NT2/D1 (cell line): ENCODE data around the gene TCERG1L.

ENCODE experiments used
- DNase-seq: peaks from one replicate; pipeline ENCODE4 v3.0.0-alpha.2; 2011; ENCODE audit warnings: low read depth, low spot score
- H3K27me3 ChIP-seq: 2 replicates; pipeline ENCODE4 v1.6.0; 2011; ENCODE audit warnings: mild to moderate bottlenecking; ENCODE audit not compliant: insufficient read length, insufficient read depth
- H3K36me3 ChIP-seq: 2 replicates; pipeline ENCODE4 v1.6.1; 2011; ENCODE audit warnings: mild to moderate bottlenecking, low read length, mixed read lengths; ENCODE audit not compliant: insufficient read depth, insufficient read length
- H3K4me1 ChIP-seq: 2 replicates; pipeline ENCODE4 v1.5.1; 2011; ENCODE audit not compliant: insufficient read depth, insufficient read length
- H3K4me3 ChIP-seq: 2 replicates; pipeline ENCODE4 v1.5.1; 2011; ENCODE audit warnings: low read depth; ENCODE audit not compliant: insufficient read length
- H3K9ac ChIP-seq: 2 replicates; pipeline ENCODE4 v1.6.0; 2011; ENCODE audit warnings: low read depth; ENCODE audit not compliant: insufficient read length
- H3K9me3 ChIP-seq: 2 replicates; pipeline ENCODE4 v1.5.1; 2011; ENCODE audit warnings: mild to moderate bottlenecking, low read length; ENCODE audit not compliant: insufficient read depth
- SUZ12 ChIP-seq: IDR thresholded peaks from 2 replicates; pipeline ENCODE4 v1.6.1; 2011; ENCODE audit not compliant: insufficient read length, insufficient read depth; ENCODE audit errors: extremely low read depth
- YY1 ChIP-seq: IDR thresholded peaks from 2 replicates; pipeline ENCODE4 v1.6.1; 2011; ENCODE audit not compliant: insufficient read length, insufficient read depth
- ZNF274 ChIP-seq: IDR thresholded peaks from 2 replicates; pipeline ENCODE4 v1.6.1; 2011; ENCODE audit warnings: mild to moderate bottlenecking, low read depth, low read length

The TCERG1L gene

DNA sequence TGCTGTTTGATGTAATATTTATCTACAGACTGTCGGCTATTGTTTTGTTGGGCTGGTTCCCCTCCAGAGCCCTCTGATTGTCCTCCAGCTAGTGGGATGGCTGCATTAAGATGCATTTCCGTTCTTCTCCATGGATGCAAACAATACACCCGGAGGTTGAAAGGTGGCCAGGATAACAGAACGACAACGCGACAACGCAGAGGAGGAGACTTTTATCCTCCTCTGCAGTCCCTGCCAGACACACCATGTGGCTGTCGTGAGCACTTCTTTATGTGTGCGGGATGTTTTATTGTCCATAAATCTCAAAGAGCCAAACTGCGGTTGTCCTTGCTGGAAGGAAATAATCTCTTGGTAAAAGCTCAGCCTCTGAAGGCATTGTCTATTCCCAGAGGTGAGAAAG lies 39.1 kb upstream of the TCERG1L start:
- DNase-seq = no peak
- Histone ChIP-seq H3K36me3 (no peaks in the 10 kb centered on the region), H3K9me3 (no peaks in the 10 kb centered on the region), H3K27me3 (peaks cover 11% of the 10 kb centered on the region), H3K4me1 (no peaks in the 10 kb centered on the region), H3K9ac (no peak overlapping the region), H3K4me3 (no peak overlapping the region)
- TF ChIP-seq YY1 = no peak
- TF ChIP-seq ZNF274 = no peak
- TF ChIP-seq SUZ12 = no peak

DNA sequence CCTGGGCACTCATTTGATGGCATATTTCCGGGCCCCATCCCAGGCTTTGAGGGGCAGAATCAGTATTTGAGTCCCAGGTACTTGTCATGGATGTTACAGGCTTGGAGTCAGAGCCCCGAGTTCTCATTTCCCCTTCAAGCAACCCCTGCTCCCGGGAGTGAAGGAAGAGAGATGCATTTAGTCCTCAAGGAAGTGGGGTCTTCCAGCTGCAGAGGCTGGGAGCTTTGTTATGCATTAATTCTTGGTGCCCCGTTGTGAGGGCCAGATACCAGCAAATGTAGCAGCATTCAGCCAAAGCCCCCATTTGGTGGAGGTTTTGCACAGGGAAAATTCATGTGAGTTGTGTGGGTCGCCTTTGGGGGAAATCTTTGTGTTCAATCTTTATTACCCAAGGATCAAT lies 38.7 kb upstream of the TCERG1L start:
- Histone ChIP-seq H3K36me3 (no peaks in the 10 kb centered on the region), H3K27me3 (peaks cover 11% of the 10 kb centered on the region), H3K9me3 (no peaks in the 10 kb centered on the region), H3K4me3 (no peak overlapping the region), H3K9ac (no peak overlapping the region), H3K4me1 (no peaks in the 10 kb centered on the region)
- DNase-seq = no peak
- TF ChIP-seq ZNF274 (no peak), YY1 (no peak), SUZ12 (no peak)

DNA sequence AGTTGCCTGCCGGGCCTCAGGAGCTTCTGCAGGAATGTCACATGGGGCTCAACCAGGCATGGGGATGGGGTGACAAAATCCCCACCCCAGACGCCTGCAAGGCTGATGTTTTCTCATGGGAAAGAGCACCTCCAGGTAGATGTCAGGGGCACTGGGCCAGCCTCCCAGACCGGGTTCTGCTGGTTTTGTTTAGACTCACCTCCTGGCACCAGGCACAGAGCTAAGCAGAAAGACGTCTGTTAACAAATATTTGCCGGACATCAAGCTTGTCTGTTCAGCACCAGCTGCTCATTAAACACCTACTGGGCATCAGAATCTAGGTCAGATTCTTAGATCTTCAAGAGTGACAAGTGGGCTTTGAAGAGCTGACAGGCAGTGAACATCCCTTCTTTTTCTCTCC lies 34.9 kb upstream of the TCERG1L start:
- H3K9ac ChIP-seq = no peak overlapping the region
- DNase-seq = no peak
- TF ChIP-seq ZNF274 (no peak), SUZ12 (no peak), YY1 (no peak)
- H3K27me3 ChIP-seq = peaks cover 11% of the 10 kb centered on the region
- no peaks in the 10 kb centered on the region for H3K4me1 ChIP-seq
- no peaks in the 10 kb centered on the region for H3K9me3 ChIP-seq
- H3K4me3 ChIP-seq = no peak overlapping the region
- no peaks in the 10 kb centered on the region for H3K36me3 ChIP-seq

DNA sequence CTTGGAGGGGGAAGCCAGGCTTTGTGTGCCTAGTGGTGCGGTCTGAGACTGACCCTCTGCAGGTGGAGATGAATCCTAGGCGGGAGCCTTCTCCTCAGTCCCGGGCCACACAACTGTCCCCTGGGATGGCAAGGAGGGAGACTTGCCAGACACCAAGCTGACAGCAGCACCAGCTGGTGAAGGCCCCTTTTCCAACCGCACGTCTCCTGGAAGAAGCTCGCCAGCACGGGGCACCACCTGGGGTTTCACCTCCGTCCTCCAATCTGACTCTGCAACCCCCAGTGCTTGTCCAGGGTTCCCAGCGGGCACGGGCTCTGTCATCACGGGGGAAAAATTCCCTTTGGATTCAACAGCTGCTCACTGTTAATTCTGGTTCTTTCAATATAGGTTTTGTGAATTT lies 34.2 kb upstream of the TCERG1L start:
- Histone ChIP-seq H3K36me3 (no peaks in the 10 kb centered on the region), H3K4me3 (no peak overlapping the region), H3K27me3 (peaks cover 11% of the 10 kb centered on the region), H3K4me1 (no peaks in the 10 kb centered on the region), H3K9me3 (no peaks in the 10 kb centered on the region), H3K9ac (no peak overlapping the region)
- TF ChIP-seq ZNF274 (no peak), YY1 (no peak), SUZ12 (no peak)
- DNase-seq = no peak

DNA sequence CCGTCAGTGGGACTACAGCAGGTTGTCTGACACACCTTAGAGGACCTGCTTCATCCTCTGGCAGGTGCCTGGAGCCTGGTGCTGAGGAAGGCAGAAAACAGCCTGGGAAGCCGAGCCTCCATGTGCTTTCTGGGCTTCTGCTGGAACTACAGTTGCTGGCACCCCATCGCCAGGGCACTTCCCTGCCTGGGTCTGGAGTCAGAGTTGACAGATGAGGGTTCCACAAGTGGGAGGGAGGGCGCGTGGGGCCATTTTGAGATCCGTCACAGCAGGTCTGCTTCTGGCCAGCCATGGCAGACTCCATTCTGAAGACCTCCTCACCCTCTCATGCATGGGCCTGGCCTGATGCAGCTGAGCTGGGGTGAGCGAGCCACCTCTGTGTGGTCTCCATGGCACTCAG lies 33.2 kb upstream of the TCERG1L start:
- Histone ChIP-seq H3K9me3 (no peaks in the 10 kb centered on the region), H3K4me3 (no peak overlapping the region), H3K4me1 (no peaks in the 10 kb centered on the region), H3K27me3 (peaks cover 11% of the 10 kb centered on the region), H3K36me3 (no peaks in the 10 kb centered on the region), H3K9ac (no peak overlapping the region)
- TF ChIP-seq SUZ12 (no peak), YY1 (no peak), ZNF274 (no peak)
- no peak for DNase-seq

DNA sequence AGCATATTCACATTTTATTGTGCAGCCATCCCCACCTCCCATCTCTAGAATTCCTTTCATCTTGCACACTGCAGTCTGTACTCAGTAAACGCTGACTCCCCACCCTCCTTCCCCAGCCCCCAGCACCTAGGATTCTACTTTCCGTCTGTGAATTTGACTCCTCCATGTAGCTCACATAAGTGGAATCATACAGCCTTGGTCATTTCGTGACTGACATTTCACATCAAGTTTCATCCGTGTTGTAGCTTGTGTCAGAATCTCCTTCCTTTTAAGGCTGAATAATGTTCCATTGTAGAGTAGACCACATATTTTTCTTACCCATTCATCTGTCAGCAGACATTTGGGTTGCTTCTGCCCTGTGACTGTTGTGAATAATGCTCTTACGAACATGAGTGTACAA lies 26.2 kb upstream of the TCERG1L start:
- Histone ChIP-seq H3K4me1 (no peaks in the 10 kb centered on the region), H3K36me3 (no peaks in the 10 kb centered on the region), H3K9me3 (no peaks in the 10 kb centered on the region; the same call in 1 of the 2 replicates), H3K9ac (no peak overlapping the region), H3K27me3 (no peaks in the 10 kb centered on the region), H3K4me3 (no peak overlapping the region)
- TF ChIP-seq YY1 = no peak
- no peak for TF ChIP-seq SUZ12
- no peak for TF ChIP-seq ZNF274
- DNase-seq = no peak

DNA sequence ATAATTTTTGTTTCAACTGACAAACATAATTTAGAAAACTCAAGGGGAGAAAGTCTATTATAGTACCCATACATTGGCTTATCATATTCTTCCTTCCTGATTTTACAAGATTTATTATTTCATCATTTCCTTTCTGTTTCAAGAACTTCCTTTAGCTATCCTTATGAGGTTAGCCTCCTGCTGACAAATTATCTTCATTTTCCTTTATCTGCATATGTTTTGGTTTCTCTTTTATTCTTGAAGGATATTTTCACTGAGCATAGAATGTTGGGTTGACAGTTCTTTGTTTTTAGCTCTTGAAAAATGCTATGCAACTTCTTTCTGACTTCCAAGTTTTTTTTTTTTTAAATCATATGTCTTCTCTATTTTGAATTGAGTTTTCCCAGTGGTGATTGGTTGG lies 21.3 kb upstream of the TCERG1L start:
- Histone ChIP-seq H3K27me3 (no peaks in the 10 kb centered on the region), H3K9me3 (no peaks in the 10 kb centered on the region), H3K4me1 (no peaks in the 10 kb centered on the region), H3K4me3 (no peak overlapping the region), H3K9ac (no peak overlapping the region), H3K36me3 (no peaks in the 10 kb centered on the region)
- DNase-seq = no peak
- TF ChIP-seq SUZ12 = no peak
- TF ChIP-seq YY1 = no peak
- TF ChIP-seq ZNF274 = no peak

DNA sequence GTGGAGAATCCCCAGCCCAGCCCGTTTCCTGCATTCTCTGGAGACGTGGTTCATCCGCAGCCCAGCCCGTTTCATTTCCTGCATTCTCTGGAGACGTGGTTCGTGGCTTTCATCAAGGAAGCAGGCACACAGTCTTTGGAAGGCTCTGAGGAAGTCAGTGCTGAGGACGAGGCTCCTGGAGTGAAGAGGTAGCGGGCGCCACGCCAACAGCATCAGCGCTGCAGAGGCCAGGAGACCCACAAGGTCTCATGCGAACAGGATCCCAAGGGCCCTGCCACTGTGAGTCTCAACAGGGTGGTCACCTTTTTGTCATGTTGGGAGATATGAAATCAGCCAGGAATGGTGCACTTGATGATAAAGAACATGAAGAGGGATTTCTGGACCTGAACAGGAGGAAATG lies 12.4 kb upstream of the TCERG1L start:
- H3K9ac ChIP-seq = no peak overlapping the region
- peaks cover 5% of the 10 kb centered on the region for H3K4me1 ChIP-seq
- TF ChIP-seq ZNF274 (no peak), SUZ12 (no peak), YY1 (no peak)
- H3K9me3 ChIP-seq = no peaks in the 10 kb centered on the region
- H3K27me3 ChIP-seq = no peaks in the 10 kb centered on the region
- DNase-seq = no peak
- no peaks in the 10 kb centered on the region for H3K36me3 ChIP-seq
- H3K4me3 ChIP-seq = no peak overlapping the region
